Panc1 (cell line): ENCODE data around the gene THRB. TPM values are rescaled to one million over a fixed set of nuclear protein-coding genes. Genes with fewer than 3 reads are reported as not detected.

Source experiments
- ATAC-seq: fragments of 200-7000 bp; cut with Tn5 transposase; 2 replicates; pipeline ENCODE4 v1.9.1; 2020; ENCODE audit warnings: mild to moderate bottlenecking, moderate library complexity
- BruUV-seq: library from RNA; stranded (reverse); fragments of 400-500 nt; replicated peaks from 2 replicates; lab custom pipeline; 2021; lab: Mats Ljungman, UMichigan
- CTCF ChIA-PET: fragments of 300-600 bp; sonication (Branson Sonifier 250); formaldehyde crosslinking; loops from one replicate; lab custom pipeline; 2022; ENCODE audit warnings: antibody characterized with exemption; lab: Charles Lee
- POLR2A ChIA-PET: fragments of 300-600 bp; sonication (Branson Sonifier 250); formaldehyde crosslinking; loops from one replicate; lab custom pipeline; 2022; ENCODE audit warnings: antibody characterized with exemption; lab: Charles Lee
- DNase-seq: peaks from one replicate; pipeline ENCODE4 v3.0.0-alpha.2; 2010; ENCODE audit warnings: low read depth, low spot score
- H3K27ac ChIP-seq: 2 replicates; pipeline ENCODE4 v1.5.1; 2011; ENCODE audit warnings: mild to moderate bottlenecking, low read length, inconsistent platforms
- H3K27me3 ChIP-seq: fragments of 200-500 bp; sonication (Bioruptor generic); 2 replicates; pipeline ENCODE4 v1.6.0; 2014; ENCODE audit warnings: low read length, inconsistent platforms; ENCODE audit not compliant: control insufficient read depth, insufficient read depth
- H3K36me3 ChIP-seq: fragments of 200-500 bp; sonication (Bioruptor generic); 2 replicates; pipeline ENCODE4 v1.5.1; 2014; ENCODE audit warnings: inconsistent platforms, mild to moderate bottlenecking, low read length, moderate library complexity; ENCODE audit not compliant: control insufficient read depth, insufficient read depth
- H3K4me1 ChIP-seq: 2 replicates; pipeline ENCODE4 v1.5.1; 2011; ENCODE audit warnings: inconsistent platforms, mild to moderate bottlenecking, low read length, moderate library complexity; ENCODE audit not compliant: control insufficient read depth, insufficient read depth
- H3K4me3 ChIP-seq, 2 experiments: 2 replicates each; pipeline ENCODE4 v1.5.1; 2011 to 2012; ENCODE audit warnings: low read depth in 2 of 2, low read length in 2 of 2, mild to moderate bottlenecking in 2 of 2, inconsistent platforms in 1 of 2, moderate library complexity in 1 of 2
- H3K9me3 ChIP-seq: fragments of 200-500 bp; sonication (Bioruptor generic); 2 replicates; pipeline ENCODE4 v1.5.1; 2014; ENCODE audit warnings: low read depth, mild to moderate bottlenecking, inconsistent platforms, low read length, moderate library complexity; ENCODE audit not compliant: control insufficient read depth, insufficient read depth
- POLR2AphosphoS5 ChIP-seq: IDR thresholded peaks from 2 replicates; pipeline ENCODE4 v1.6.1; 2012; ENCODE audit warnings: mild to moderate bottlenecking, low read depth, low read length, moderate library complexity
- SIN3A ChIP-seq: IDR thresholded peaks from 2 replicates; pipeline ENCODE4 v1.6.1; 2012; ENCODE audit warnings: low read depth, mild to moderate bottlenecking, low read length, moderate library complexity, borderline replicate concordance; ENCODE audit not compliant: insufficient read depth
- TCF7L2 ChIP-seq: IDR thresholded peaks from 2 replicates; pipeline ENCODE4 v1.6.1; 2011; ENCODE audit warnings: mild to moderate bottlenecking, low read depth, low read length, inconsistent platforms
- in situ Hi-C: cut with HindIII; loops from 2 replicates; pipeline ENCODE4 v1.10.0; 2016; ENCODE audit warnings: low sequenced_read_pairs, low pct_unique_long_range_greater_than_20kb
- intact Hi-C: fragments of 100-400 bp; cut with micrococcal nuclease; formaldehyde crosslinking; loops from one replicate; pipeline ENCODE4 v1.10.0; 2022; ENCODE audit not compliant: unreplicated experiment
- total RNA-seq: library from RNA; stranded (reverse); gene quantifications from one replicate; pipeline ENCODE4 v1.2.1, GENCODE V29; 2021; ENCODE audit not compliant: unreplicated experiment
- TF ChIP-seq, protein P1 (sequence below): fragments of 450-650 bp; IDR thresholded peaks from 2 replicates; pipeline ENCODE4 v1.5.1; 2017; ENCODE audit warnings: mild to moderate bottlenecking
- TF ChIP-seq, protein P2 (sequence below), 2 experiments: IDR thresholded peaks; 2 replicates each; pipeline ENCODE4 v1.6.1; 2011 to 2012; ENCODE audit warnings: low read depth in 2 of 2, control low read depth in 1 of 2, low read length in 1 of 2, mild to moderate bottlenecking in 1 of 2, moderate library complexity in 1 of 2; ENCODE audit not compliant: insufficient read depth in 1 of 2

THRB gene
- total RNA-seq, 1 experiment from 2014 or later = 3.9 TPM

DNA sequence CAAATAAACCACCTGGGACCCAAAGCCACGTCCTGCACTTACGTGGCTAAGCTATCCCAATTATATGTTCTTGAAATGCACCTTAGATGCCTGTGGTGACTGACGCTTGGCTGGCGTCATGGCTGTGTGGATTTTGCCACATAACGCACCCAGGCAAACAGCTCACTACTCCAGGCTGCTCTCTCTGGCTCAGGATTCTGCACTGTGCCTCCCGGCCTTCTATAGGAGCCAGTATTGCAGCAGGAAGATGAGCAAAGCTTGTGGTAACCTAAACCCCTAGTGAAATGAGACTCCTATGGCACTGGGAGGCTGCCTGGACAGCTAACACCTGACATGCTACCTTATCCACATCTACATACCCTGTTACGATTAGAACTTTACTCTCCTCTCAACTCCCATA is 179.3 kb downstream of the THRB start:
- H3K9me3 ChIP-seq = no peaks in the 10 kb centered on the region; the same call in 1 of the 2 replicates
- POLR2A ChIA-PET = no interaction called here
- DNase-seq (no peak), ATAC-seq (no peak)
- in situ Hi-C loops = no loop called here
- no TSS peak for BruUV-seq
- no peaks in the 10 kb centered on the region for H3K36me3 ChIP-seq
- no peak overlapping the region for H3K4me3 ChIP-seq
- no peaks in the 10 kb centered on the region for H3K4me1 ChIP-seq
- no peaks in the 10 kb centered on the region for H3K27me3 ChIP-seq
- CTCF ChIA-PET = no interaction called here
- intact Hi-C loops = no loop called here
- TF ChIP-seq, protein P1, sequence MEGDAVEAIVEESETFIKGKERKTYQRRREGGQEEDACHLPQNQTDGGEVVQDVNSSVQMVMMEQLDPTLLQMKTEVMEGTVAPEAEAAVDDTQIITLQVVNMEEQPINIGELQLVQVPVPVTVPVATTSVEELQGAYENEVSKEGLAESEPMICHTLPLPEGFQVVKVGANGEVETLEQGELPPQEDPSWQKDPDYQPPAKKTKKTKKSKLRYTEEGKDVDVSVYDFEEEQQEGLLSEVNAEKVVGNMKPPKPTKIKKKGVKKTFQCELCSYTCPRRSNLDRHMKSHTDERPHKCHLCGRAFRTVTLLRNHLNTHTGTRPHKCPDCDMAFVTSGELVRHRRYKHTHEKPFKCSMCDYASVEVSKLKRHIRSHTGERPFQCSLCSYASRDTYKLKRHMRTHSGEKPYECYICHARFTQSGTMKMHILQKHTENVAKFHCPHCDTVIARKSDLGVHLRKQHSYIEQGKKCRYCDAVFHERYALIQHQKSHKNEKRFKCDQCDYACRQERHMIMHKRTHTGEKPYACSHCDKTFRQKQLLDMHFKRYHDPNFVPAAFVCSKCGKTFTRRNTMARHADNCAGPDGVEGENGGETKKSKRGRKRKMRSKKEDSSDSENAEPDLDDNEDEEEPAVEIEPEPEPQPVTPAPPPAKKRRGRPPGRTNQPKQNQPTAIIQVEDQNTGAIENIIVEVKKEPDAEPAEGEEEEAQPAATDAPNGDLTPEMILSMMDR = no peak
- TF ChIP-seq SIN3A = no peak
- H3K27ac ChIP-seq = no peak overlapping the region

DNA sequence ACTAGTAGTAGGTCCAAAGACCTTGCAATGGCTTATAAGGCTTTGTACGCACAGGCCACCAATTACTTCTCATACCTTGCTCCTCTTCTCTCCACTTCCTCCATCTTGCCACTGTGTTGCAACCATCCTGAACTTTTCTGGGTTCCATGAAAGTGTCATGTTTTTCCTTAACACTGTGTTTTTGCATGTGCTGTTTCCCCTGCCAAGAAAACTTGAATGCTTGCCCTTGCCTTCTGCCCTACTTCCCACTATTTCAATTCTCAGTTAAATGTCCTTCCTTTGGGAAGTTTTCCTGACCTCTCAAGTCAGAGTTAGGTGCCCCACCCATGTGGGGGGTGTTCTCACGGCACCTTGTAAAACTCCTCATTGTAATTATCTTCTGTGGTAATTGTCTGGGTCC is 182.8 kb downstream of the THRB start:
- Histone ChIP-seq H3K4me1 (no peaks in the 10 kb centered on the region), H3K36me3 (no peaks in the 10 kb centered on the region), H3K4me3 (no peak overlapping the region), H3K27me3 (no peaks in the 10 kb centered on the region), H3K27ac (no peak overlapping the region), H3K9me3 (no peaks in the 10 kb centered on the region)
- TF ChIP-seq, protein P2, sequence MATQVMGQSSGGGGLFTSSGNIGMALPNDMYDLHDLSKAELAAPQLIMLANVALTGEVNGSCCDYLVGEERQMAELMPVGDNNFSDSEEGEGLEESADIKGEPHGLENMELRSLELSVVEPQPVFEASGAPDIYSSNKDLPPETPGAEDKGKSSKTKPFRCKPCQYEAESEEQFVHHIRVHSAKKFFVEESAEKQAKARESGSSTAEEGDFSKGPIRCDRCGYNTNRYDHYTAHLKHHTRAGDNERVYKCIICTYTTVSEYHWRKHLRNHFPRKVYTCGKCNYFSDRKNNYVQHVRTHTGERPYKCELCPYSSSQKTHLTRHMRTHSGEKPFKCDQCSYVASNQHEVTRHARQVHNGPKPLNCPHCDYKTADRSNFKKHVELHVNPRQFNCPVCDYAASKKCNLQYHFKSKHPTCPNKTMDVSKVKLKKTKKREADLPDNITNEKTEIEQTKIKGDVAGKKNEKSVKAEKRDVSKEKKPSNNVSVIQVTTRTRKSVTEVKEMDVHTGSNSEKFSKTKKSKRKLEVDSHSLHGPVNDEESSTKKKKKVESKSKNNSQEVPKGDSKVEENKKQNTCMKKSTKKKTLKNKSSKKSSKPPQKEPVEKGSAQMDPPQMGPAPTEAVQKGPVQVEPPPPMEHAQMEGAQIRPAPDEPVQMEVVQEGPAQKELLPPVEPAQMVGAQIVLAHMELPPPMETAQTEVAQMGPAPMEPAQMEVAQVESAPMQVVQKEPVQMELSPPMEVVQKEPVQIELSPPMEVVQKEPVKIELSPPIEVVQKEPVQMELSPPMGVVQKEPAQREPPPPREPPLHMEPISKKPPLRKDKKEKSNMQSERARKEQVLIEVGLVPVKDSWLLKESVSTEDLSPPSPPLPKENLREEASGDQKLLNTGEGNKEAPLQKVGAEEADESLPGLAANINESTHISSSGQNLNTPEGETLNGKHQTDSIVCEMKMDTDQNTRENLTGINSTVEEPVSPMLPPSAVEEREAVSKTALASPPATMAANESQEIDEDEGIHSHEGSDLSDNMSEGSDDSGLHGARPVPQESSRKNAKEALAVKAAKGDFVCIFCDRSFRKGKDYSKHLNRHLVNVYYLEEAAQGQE (IDR thresholded peaks at IDR 0.05; ENCODE audit: insufficient read depth in 1 of 2, low read depth in 2 of 2, low read length in 1 of 2) = no peak
- TF ChIP-seq, protein P1 = no peak
- no peak for TF ChIP-seq POLR2AphosphoS5
- TF ChIP-seq SIN3A = no peak
- TF ChIP-seq TCF7L2 = no peak
- no peak for DNase-seq
- CTCF ChIA-PET = no interaction called here
- POLR2A ChIA-PET = no interaction called here
- ATAC-seq = no peak
- BruUV-seq = no TSS peak
- intact Hi-C loops (no loop called here), in situ Hi-C loops (no loop called here)

DNA sequence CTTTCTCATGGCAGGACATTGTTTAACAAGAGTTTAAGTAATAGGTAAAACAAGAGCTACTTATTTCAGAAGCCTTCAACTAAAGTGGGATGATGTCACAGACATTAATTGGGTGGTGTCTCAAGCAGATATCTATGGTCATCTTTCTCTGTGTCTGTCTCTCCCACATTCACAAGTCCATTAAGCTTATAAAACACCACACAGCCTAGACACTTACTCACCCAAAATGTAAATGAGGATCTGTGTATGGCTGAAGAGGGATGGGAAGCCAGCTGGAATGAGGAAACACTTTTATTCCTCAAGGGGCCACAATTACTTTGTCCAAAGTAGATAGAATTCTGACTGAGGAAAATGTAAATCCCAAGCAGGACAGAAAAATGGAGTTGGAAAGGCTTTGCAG is 183.8 kb downstream of the THRB start:
- H3K4me3 ChIP-seq = no peak overlapping the region
- BruUV-seq = no TSS peak
- no peaks in the 10 kb centered on the region for H3K9me3 ChIP-seq
- ATAC-seq (no peak), DNase-seq (no peak)
- ChIA-PET CTCF (no interaction called here), POLR2A (no interaction called here)
- H3K27me3 ChIP-seq = no peaks in the 10 kb centered on the region
- no peaks in the 10 kb centered on the region for H3K36me3 ChIP-seq
- TF ChIP-seq TCF7L2 (no peak), SIN3A (no peak), POLR2AphosphoS5 (no peak)
- TF ChIP-seq, protein P1 = no peak
- TF ChIP-seq, protein P2 (IDR thresholded peaks at IDR 0.05; ENCODE audit: insufficient read depth in 1 of 2, low read depth in 2 of 2, low read length in 1 of 2) = no peak
- intact Hi-C loops (no loop called here), in situ Hi-C loops (no loop called here)
- H3K27ac ChIP-seq = no peak overlapping the region
- no peaks in the 10 kb centered on the region for H3K4me1 ChIP-seq
